Endothelial cell of umbilical vein (primary cell): ENCODE results near the gene FLT1.

Source experiments
- CTCF ChIP-seq, 2 donors: IDR thresholded peaks; 1 replicate in 1 of 2; 2 replicates in 1 of 2; pipeline ENCODE4 v1.5.1; 2011; ENCODE audit warnings: low read length in 2 of 2, mild to moderate bottlenecking in 2 of 2, moderate library complexity in 2 of 2, control low read depth in 1 of 2, inconsistent platforms in 1 of 2, low read depth in 1 of 2; ENCODE audit not compliant: insufficient read depth in 1 of 2; ENCODE audit errors: extremely low read depth in 1 of 2
- JUN ChIP-seq: IDR thresholded peaks from 2 replicates; pipeline ENCODE4 v1.6.1; 2011; ENCODE audit warnings: borderline replicate concordance, low read depth; ENCODE audit not compliant: insufficient read length, insufficient read depth
- POLR2AphosphoS5 ChIP-seq: IDR thresholded peaks from 2 replicates; pipeline ENCODE4 v1.6.1; 2012; ENCODE audit warnings: low read depth, mild to moderate bottlenecking, control low read depth, low read length, moderate library complexity; ENCODE audit not compliant: insufficient read depth

GRCh38 chr13:28496188-28496564 lies 1.2 kb upstream of the FLT1 start:
- TF ChIP-seq JUN (no peak), CTCF (IDR thresholded peaks at IDR 0.05; ENCODE audit: extremely low read depth in 1 of 2, insufficient read depth in 1 of 2, low read depth in 1 of 2, low read length in 2 of 2) (no peak), POLR2AphosphoS5 (no peak)
